GM20431 (cell line): Measurements from ENCODE around the gene XRCC5.

Experiments
- in situ Hi-C: fragments of 300-500 bp; cut with MseI, MboI; formaldehyde crosslinking; loops from one replicate; pipeline ENCODE4 v1.15.0; 2020; ENCODE audit warnings: low sequenced_read_pairs; ENCODE audit not compliant: unreplicated experiment

Gene XRCC5

DNA sequence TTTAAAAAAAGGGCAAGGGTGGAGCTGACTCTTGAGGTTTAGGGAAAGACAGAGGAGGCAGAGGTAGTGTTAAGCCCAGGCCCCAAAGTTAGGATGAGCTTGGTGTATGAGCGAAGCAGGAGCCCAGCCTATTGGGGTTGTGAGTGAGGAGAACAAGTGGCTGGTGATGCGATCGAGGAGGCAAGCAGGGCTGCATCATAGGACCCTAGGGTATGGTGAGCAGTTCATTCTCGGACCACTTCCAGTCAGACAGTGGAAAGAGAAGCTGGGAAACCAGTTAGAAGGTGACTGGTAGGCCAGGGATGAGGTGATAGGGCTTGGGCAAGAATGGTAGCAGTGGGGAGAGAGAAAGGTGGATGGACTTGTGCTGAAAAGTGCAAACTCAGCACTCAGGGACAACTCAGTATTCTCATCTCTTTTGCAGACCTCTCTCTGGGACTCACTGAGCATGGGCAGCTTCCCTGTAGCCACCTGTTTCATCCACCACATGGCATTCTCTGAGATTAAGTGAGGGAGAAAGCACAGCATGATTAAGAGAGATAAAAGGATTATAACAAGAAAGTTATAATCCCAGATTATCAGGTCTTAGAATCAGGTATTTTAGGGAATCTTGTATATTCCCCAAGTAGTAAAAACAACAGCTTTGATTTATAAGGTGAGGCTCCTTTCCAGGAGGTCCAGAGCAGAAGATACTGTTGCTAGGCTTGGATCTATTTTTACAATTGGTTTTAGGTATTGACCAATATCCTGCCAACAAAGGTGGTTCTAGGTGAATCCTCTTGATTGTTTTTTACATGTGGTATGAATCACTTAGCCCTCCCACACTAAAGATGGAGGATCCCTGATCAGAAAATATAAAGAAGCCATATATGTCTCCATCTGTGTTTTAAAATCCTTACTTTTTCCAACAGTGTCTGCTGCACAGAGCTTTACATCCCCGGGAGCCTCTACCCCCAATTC lies 38.3 kb downstream of the XRCC5 start:
- in situ Hi-C loops: no loop called here

DNA sequence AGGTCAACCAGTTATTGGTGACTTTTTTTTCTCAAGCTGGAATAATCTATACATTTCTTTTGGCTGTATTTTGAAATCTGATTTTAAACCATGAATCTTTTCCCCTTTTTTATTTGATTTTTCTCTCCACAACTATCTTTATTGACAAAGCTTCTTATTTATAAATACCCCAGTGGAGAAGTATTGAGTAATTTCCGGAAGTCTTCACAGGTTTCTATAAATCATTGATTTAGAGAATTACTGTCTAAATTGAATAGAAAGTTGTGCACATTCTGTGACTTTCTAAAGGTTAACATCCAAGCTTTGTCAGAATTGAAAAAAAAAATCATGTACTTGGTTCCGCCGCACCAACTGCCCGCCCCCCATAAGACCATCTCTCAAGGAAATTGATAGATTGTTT lies 39.8 kb downstream of the XRCC5 start:
- in situ Hi-C loops: no loop called here

DNA sequence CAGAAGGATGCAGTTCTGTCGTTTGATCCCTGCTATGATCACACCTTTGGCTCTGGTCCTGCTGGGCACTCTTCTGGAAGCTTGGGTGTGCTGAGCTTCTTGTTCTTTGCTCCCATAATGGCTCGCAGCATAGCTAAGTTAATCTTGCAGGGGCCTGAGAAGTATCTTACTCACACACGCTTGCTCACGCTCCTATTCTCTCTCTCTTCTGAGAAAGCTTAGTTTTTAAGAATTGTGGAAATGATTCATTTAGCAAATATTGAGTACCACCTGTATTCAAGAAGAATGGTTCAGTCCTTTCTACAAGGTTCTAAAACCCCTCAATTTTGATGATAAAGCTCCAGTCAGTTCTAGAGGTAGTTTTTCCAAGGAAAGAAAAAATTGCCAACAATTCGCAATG lies 40.6 kb downstream of the XRCC5 start:
- in situ Hi-C loops: no loop called here

DNA sequence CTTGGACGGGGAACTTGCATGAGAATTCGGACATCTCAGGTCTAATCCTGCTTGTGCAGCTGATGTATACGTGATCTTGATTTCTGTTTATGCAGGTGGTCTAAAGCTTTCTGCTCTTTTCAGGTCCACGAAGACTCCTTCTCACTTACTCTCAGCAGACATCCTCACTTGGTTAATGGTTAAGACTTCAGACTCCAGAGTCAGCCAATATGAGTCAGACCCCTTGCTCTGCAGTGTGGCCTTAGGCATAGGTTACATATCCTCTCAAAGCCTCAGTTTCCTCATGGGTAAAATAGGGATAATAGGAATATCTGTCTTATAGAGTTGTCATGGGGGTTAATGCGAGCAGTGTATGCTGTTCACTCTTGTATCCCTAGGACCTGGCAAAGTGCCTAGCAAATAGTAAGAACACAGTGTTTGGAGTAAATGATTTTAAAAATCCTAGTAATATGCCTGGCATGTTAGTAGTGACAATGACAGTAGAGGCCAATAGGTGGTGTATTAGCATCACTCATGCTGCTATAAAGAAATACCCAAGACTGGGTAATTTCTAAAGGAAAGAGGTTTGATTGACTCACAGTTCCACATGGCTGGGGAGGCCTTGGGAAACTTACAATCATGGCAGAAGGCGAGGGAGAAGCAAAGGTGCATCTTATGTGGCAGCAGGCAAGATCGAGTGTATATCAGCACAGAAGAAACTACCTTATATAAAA lies 42.3 kb downstream of the XRCC5 start:
- in situ Hi-C loops: no loop called here

DNA sequence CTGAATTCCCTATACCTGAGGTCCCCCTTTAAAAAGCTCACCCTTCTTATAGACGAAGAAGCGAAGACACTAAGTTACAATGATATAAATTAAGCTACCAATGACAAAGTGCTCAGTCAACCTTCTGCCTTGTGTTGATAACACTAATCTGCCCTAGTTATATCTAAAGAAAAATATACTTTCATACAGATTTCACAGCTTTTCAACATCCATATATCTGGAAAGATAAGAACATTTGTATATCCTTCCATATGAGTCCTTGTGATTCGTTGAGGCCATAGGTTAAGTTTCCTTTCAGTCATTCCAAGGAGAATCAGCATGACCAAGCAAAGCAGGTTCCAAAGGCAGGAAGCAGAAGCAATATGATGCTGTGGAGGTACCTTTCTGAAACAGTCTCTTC lies 46.8 kb downstream of the XRCC5 start:
- in situ Hi-C loops: no loop called here

DNA sequence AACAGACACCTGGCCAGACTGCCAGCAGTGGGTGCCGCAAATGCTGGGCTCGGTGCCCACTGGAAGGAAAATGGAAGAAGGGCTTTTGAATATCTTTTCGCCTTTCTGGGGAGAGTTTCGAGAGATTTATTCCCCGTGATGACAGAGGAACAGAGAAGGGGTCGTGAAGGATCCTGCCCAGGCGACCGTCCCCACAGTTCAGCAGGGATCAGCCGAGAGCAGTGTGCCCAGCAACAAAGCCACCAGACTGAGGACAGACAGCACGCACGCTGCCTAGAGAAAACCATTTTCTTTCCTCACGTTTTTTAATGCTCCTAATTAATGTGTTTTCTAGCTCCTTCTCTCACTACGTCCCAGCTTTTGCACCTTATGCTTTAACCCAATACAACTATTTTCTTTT lies 47.7 kb downstream of the XRCC5 start:
- in situ Hi-C loops: no loop called here

DNA sequence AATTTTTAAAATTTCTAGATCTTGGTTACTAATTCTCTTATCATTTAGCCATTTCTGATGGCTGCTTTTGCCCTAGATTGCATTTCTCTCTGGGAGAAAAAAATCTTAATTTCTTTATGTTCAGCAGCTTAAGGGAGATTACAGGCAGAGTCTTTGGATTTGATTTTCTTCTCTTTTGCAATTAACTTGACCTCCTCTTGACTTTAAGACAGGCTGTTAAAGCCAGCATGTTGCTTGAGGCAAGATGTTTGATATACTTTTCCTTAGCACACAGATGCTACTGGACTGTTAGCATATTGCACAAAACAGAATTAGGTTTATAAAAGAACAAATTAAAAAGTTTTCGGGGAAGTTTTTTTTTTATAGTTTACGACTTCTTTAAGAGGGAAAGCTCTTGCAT lies 50.0 kb downstream of the XRCC5 start:
- in situ Hi-C loops: no loop called here

DNA sequence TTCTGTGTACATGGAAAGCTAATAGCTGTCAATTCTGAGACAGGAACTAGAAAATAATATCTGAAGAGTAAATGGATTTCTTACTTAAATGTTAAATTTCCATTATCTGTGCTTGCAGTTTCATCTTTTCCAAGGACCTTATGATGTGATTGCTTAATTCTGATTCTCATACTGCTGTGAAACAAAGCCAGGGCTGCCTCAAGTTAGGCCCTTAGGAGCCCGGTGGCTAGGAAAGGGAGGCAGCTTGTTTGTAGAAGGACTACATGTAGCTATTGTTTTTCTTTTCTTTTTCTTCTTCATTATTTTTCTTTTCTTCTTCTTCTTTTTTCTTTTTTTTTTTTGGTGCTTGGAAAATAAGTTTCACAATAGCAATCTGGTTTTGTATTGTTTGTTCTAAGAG lies 50.5 kb downstream of the XRCC5 start:
- in situ Hi-C loops: no loop called here

DNA sequence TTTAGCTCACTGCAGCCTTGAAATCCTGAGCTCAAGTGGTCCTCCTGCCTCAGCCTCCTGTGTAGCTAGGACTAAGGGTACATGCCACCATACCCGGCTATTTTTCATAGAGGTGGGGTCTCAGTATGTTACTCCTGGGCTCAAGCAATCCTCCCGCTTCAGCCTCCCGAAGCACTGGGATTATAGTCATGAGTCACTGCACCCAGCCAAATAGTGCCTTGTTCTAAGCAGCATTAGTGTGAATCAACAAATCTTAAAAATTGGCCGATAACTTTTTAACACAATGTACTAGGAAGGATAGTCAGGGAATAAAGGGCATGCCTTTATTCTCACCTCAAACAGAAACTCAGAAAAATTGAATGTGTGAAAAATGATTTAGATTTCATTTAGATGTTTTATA lies 51.6 kb downstream of the XRCC5 start:
- in situ Hi-C loops: no loop called here

DNA sequence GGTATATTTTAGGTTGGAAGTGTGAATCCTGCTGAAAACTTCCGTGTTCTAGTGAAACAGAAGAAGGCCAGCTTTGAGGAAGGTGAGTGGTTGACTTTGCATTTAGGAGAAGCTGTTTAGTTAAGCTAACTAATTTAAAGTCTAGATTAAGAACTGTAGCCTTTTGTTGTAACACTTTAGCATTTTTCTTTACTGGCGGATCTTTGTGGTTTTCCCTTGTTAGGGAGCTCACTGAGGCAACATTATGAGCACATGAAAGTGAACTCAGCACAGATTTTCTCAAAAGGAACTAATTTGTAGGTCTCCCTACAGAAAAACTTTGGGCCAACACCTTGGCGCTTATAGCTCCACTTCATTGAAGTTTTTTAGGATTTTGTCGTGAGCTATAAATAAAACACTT lies 52.8 kb downstream of the XRCC5 start:
- in situ Hi-C loops: no loop called here

DNA sequence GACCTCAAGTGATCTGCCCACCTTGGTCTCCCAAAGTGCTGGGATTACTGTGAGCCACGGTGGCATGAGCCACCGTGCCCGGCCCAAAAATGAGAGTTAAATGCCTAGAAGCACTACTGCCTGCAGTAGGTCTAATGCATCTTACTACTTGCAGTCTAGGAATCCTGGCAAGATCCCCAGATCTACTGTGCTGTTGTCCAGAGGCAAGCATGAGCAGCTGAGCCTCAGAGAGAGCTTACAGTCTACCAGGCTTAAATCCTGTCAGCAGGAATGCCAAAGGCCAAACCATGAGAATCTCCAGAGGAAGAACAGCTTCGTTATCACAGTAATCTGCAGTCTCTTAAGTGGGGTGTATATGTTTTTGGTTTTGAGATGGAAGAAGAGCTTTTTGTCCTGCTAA lies 54.4 kb downstream of the XRCC5 start:
- in situ Hi-C loops: no loop called here

DNA sequence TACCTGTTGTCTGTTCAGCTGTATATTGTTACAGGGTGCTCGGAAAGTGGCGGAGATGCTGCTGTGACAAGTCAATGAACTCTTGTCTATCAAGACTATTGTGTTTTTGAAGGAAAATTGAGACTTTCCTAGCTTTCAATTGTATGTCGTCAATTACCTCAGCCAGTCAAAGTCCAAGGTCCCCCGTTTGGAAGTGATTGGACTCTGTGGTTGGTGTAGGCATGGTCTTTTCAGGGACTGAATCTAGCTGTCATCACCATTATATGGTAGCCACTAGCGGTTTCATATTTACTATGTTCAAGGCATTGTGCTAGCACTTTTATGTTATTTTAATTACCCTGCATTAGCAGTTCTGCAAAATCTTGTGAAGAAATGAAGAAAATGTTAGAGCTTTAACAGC lies 54.9 kb downstream of the XRCC5 start:
- in situ Hi-C loops: no loop called here

DNA sequence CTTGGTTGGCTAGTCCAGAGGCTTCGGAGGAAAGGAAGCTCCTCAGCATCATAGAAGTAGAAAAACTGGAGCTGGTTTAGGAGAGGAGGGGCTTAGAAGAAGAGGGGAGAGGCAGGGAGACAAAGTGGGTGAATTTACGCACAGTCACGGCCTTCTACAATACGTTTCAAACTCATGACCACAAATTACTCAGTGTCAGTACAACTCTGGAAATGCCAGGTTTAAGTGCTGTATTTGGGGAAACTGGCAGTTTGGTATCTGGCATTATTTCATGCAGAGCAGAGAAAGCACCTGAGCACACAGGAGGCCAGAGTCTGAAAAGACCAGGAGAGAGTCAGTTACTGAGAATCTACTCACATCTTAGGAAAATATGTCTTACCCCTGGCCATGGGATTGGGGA lies 55.4 kb downstream of the XRCC5 start:
- in situ Hi-C loops: no loop called here

DNA sequence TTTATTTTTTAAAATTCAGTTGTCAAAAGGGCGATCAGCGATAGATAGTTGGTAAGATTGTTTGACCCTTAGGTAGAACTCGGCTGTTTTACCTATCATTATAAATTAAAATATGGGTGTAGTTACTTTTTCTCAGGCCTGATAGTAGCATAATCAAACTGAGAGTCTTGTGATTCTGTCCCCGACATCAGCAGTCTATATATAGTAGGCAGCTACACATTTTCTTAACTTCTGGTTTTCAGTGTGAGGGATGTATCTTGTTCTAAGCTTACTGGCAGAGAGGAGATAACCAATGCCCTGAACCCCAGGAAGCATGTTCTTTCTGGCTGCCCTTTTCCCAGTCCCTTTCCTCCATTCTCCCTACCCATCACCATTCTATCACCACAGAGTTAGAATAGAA lies 56.6 kb downstream of the XRCC5 start:
- in situ Hi-C loops: no loop called here

DNA sequence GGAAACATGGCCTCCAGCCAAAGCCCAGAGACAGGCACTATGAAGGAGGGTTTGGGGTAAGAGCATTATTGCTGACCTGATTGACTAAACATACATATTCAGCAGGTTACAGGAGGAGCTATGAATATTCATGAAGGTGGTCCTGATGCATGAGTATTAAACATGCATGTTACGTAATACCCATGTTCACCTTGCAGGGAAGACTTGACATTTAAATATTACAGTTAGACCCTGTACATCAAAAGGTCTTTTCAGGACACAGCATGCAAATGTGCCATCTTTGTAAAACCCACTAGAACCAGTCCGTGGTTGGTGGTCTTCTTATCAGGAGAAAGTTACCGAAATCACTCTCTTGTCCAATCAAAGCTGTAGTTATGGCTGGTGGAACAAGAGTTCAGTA lies 59.9 kb downstream of the XRCC5 start:
- in situ Hi-C loops: no loop called here

DNA sequence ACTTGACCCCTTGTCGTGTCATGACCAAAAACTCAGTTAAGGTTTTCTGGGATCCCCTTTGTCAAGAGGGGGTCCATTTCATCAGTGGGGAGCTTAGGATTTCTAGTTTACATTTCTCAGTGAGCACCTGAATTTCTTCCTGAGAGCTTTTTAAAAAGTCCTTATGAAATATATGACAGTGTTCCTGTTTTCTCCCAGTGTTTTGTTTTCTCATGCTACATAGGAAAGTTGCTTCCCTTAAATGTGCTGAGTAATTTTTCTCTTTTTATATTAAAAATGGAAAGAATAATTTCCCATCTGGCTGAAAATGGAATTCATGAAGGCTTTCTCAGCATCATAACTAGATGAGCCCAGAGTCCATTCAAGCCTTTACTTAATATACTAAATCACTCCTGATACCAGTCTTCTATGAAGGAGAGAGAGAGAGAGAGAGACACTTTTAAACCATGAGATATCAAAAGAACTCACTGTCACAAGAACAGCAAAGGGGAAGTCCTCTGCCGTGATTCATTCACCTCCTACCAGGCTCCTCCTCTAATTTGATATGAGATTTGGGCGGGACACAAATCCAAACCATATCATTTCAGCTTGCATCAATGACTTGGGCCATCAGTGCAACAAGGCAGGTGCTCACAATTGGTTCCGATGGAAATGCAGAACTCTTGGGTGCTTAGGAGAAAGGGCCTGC lies 61.1 kb downstream of the XRCC5 start:
- in situ Hi-C loops: no loop called here

DNA sequence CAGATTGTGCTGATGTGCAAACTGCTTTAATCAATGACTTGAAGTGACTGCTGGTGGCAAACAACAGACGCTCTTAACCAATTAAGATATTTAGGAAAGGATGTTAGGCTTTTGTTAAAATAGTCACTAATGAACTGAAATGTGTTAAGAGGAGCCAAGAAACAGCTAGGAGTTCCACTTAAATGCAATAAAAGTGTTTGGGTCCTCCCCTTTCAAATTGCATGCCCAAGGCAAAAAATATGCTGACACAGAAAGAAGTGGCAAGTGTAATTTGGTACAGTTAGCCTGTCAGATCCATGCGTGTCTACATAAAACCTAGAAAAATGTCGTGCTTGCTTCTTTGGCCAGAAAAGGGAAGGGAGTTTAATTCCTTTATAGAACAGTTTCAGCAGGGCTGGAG lies 61.9 kb downstream of the XRCC5 start:
- in situ Hi-C loops: no loop called here

DNA sequence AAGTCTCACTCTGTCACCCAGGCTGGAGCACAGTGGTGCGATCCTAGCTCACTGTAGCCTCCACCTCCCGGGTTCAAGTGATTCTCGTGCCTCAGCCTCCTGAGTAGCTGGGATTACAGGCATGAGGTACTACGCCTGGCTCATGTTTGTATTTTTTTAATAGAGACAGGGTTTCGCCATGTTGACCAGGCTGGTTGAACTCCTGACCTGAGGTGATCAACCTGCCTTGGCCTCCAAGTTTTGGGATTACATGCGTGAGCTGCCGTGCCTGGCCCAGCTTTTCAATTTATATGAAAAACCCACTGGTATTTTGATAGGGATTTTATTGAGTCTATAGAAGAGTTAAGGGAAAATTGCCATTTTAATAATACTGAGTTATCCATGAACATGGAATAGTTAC lies 63.3 kb downstream of the XRCC5 start:
- in situ Hi-C loops: no loop called here

DNA sequence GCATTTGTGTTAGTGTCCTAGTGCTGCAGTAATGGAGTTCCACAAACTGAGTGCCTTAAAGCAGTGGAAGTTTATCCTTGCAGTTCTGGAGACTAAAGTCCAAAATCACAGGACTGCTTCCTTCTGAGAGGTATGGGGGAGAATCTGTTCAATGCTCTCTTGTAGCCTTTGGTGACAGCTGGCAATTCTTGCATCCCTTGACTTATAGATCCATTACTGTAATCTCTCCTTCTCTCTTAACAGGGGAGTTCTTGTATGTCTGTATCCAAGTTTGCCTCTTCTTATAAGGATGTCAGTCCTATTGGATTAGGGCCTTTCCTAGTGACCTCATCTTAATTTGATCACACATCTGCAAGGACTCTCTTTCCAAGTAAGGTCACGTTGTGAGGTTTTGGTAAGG lies 69.9 kb downstream of the XRCC5 start:
- in situ Hi-C loops: no loop called here

DNA sequence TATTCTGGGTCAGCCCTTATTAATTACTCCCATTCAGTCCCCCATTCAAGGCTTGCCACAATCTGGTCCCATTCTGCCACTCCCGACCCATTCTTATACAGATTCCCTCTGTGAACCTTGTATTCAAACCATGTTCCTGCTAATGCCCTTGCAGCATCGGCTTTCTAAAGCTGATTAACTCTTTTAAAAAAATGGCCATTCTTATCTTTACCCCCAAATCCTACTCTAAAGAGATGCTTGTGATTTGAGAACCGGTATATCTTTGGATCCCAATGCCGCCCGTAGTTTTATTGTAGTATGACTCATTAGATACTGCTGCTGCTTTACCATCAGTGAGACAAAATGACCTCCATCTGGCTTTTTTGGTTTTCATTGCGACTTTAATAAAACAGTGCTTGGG lies 72.2 kb downstream of the XRCC5 start:
- in situ Hi-C loops: no loop called here

DNA sequence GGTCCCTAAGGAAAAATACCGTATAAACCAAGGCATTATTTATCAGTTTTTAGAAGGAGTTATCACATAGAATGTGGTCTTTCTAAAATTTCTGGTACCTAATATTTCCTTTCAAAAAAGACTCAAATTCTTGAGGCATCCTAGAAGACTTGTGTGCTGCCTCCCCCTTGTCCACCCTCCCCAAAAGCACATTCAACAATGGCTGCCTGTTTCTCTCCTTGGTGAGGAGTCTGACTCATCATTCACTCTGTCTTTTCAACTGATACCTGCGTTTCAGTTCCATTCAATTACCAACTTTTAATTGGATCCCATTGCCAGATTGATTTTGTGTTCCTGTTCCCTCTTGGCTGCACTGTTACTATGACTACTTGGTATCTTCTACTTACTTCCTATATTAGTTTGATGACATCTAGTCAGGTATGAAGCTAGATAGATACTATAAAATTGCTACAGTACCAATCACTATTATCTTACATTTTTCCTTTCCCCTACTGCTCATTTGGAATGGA lies 72.9 kb downstream of the XRCC5 start:
- in situ Hi-C loops: no loop called here
